ENCODE data around the gene DPF1. TPM values are rescaled to one million over a fixed set of nuclear protein-coding genes. Genes with fewer than 3 reads are reported as not detected.

The DPF1 gene
- total RNA-seq, 2 experiments from 2014 or later, result not detected

DNA sequence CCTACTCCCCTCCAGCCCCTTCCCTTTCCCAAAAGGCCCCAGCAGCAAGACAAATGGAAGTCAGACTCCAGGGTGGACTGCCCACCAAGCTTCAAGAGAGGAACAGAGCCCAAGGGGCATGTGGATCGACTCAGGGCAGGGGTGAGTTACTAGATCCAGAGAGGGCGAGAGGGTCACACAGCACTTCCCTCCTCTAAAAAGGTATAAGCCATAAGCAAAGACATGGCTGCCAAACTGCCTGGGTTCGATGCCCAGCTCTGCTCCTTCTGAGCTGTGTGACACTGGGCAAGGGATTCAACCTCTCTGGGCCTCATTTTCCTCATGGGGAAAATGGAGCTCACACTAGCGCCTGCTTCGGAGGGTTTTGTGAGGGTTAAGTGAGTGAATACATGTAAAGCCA, 28.4 kb upstream of the DPF1 start:
- Histone ChIP-seq H3K4me1 (ENCODE audit: insufficient read depth, low read length) (peaks cover 4% of the 10 kb centered on the region), H3K4me3 (ENCODE audit: low read length) (no peak overlapping the region), H3K36me3 (ENCODE audit: insufficient read depth, low read length) (no peaks in the 10 kb centered on the region), H3K9me3 (ENCODE audit: control insufficient read depth in 1 of 2, insufficient read depth in 1 of 2, low read length in 2 of 2) (peaks cover 0 to 6% of the 10 kb centered on the region in 2 experiments), H3K27me3 (ENCODE audit: control insufficient read depth in 1 of 2, insufficient read depth in 2 of 2, low read length in 2 of 2) (peaks cover 14 to 16% of the 10 kb centered on the region in 2 experiments), H3K27ac (ENCODE audit: low read depth in 1 of 2, low read length in 2 of 2) (no peak overlapping the region)
- intact Hi-C loops (cut with DNase I, micrococcal nuclease), result no loop called here
- no peaks in the 10 kb centered on the region for H3K36me3 Mint-ChIP-seq (ENCODE audit: low read depth)
- H3K27ac Mint-ChIP-seq, result no peak overlapping the region
- ATAC-seq (ENCODE audit: poor library complexity), result no peak
- no peak overlapping the region for H3K4me3 Mint-ChIP-seq
- no peak for DNase-seq
- CTCF ChIA-PET, result no interaction called here
- H3K27me3 Mint-ChIP-seq, result peaks cover 23% of the 10 kb centered on the region
- POLR2A ChIA-PET, result no interaction called here
- no peaks in the 10 kb centered on the region for H3K9me3 Mint-ChIP-seq
- TF ChIP-seq, protein P1, sequence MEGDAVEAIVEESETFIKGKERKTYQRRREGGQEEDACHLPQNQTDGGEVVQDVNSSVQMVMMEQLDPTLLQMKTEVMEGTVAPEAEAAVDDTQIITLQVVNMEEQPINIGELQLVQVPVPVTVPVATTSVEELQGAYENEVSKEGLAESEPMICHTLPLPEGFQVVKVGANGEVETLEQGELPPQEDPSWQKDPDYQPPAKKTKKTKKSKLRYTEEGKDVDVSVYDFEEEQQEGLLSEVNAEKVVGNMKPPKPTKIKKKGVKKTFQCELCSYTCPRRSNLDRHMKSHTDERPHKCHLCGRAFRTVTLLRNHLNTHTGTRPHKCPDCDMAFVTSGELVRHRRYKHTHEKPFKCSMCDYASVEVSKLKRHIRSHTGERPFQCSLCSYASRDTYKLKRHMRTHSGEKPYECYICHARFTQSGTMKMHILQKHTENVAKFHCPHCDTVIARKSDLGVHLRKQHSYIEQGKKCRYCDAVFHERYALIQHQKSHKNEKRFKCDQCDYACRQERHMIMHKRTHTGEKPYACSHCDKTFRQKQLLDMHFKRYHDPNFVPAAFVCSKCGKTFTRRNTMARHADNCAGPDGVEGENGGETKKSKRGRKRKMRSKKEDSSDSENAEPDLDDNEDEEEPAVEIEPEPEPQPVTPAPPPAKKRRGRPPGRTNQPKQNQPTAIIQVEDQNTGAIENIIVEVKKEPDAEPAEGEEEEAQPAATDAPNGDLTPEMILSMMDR (IDR thresholded peaks at IDR 0.05), result no peak
- no peaks in the 10 kb centered on the region for H3K4me1 Mint-ChIP-seq (ENCODE audit: low read depth)

DNA sequence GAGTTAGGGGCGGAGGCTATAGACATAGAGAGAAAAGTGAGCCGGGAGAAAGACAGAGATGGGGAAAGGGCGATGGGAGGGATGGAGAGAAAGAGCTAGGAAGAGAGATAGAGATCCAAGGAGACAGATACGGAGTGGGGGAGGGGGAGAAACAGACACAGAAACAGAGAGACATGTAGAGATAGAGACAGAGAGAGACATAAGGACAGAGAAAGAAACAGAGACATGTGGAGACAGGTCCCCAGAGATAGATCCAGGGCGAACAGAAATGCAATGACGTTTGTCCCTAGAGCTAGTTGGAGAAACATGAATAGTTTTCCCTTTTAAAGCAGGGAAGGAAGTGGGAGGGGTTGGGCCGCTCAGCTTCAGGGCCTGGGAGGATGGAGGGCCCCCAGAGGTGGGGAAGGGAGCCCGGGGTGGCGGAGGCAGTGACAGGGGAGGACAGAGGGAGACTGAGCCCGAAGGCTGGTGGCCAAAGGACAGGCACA, 27.6 kb upstream of the DPF1 start:
- Histone ChIP-seq H3K9me3 (ENCODE audit: control insufficient read depth in 1 of 2, insufficient read depth in 1 of 2, low read length in 2 of 2) (peaks cover 0 to 3% of the 10 kb centered on the region in 2 experiments), H3K27ac (ENCODE audit: low read depth in 1 of 2, low read length in 2 of 2) (no peak overlapping the region), H3K27me3 (ENCODE audit: control insufficient read depth in 1 of 2, insufficient read depth in 2 of 2, low read length in 2 of 2) (peaks cover 9% of the 10 kb centered on the region in 2 experiments), H3K36me3 (ENCODE audit: insufficient read depth, low read length) (no peaks in the 10 kb centered on the region), H3K4me3 (ENCODE audit: low read length) (no peak overlapping the region), H3K4me1 (ENCODE audit: insufficient read depth, low read length) (peaks cover 4% of the 10 kb centered on the region)
- no peaks in the 10 kb centered on the region for H3K36me3 Mint-ChIP-seq (ENCODE audit: low read depth)
- no peak overlapping the region for H3K27ac Mint-ChIP-seq
- H3K4me1 Mint-ChIP-seq (ENCODE audit: low read depth), result no peaks in the 10 kb centered on the region
- ChIA-PET CTCF (interaction anchor here (1.3 kb wide), 1 partner anchor 349 kb away, joined by 3 read pairs; no protein-coding TSS in a partner anchor), POLR2A (no interaction called here)
- H3K27me3 Mint-ChIP-seq, result peaks cover 16% of the 10 kb centered on the region
- no peak for ATAC-seq (ENCODE audit: poor library complexity)
- intact Hi-C loops (cut with DNase I, micrococcal nuclease), result no loop called here
- DNase-seq, result no peak
- H3K4me3 Mint-ChIP-seq, result no peak overlapping the region
- no peaks in the 10 kb centered on the region for H3K9me3 Mint-ChIP-seq
- TF ChIP-seq, protein P1 (IDR thresholded peaks at IDR 0.05), result no peak

DNA sequence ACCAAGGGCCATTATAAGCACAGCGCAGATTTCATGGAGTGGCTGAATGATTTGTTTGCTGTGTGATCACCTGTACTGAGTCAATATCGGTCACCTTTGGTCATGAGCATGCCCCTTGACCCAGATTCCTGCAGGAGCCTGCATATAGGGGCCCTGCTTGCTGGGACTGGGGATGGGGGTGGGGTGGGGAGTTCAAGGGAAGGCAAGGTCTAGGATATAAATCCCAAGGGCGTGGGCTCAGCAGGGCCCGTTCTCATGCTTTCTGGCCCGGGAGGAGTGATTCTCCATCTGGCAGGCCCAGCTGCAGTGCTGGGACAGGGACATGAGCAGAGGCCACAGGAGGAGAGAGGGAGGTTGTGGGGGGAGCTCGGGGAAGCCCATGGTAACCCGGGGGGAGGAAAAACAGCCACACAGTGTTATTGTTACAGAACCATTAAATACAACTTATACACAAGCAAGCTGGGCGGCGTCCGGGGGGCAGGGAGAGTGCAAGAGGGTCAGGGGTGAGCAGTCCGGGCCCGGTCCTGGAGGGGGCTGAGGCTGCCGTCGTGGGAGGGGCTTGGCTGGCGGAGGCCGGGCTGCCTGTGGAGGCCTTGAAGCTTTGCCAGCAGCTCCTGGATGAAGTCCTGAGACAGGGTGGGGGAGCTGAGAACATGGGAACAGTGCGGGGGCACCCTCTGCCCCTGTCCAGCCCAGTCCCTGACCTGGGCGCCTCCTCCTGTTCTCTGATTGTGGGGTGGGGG, 27.0 kb upstream of the DPF1 start:
- ChIA-PET CTCF (interaction anchor here (1.3 kb wide), 1 partner anchor 349 kb away, joined by 3 read pairs; no protein-coding TSS in a partner anchor), POLR2A (no interaction called here)
- Histone ChIP-seq H3K27me3 (ENCODE audit: control insufficient read depth in 1 of 2, insufficient read depth in 2 of 2, low read length in 2 of 2) (peaks cover 3 to 7% of the 10 kb centered on the region in 2 experiments), H3K4me1 (ENCODE audit: insufficient read depth, low read length) (no peaks in the 10 kb centered on the region), H3K9me3 (ENCODE audit: control insufficient read depth in 1 of 2, insufficient read depth in 1 of 2, low read length in 2 of 2) (no peaks in the 10 kb centered on the region), H3K27ac (ENCODE audit: low read depth in 1 of 2, low read length in 2 of 2) (no peak overlapping the region), H3K4me3 (ENCODE audit: low read length) (no peak overlapping the region), H3K36me3 (ENCODE audit: insufficient read depth, low read length) (no peaks in the 10 kb centered on the region)
- DNase-seq, result no peak
- Mint-ChIP-seq H3K4me1 (ENCODE audit: low read depth) (no peaks in the 10 kb centered on the region), H3K9me3 (no peaks in the 10 kb centered on the region), H3K27me3 (peaks cover 14% of the 10 kb centered on the region), H3K4me3 (no peak overlapping the region), H3K27ac (no peak overlapping the region), H3K36me3 (ENCODE audit: low read depth) (no peaks in the 10 kb centered on the region)
- TF ChIP-seq, protein P1 (IDR thresholded peaks at IDR 0.05), result no peak
- intact Hi-C loops (cut with DNase I, micrococcal nuclease), result no loop called here
- no peak for ATAC-seq (ENCODE audit: poor library complexity)
